Stimulated activated CD4-positive, alpha-beta T cell treated with anti-CD3 and anti-CD28 coated beads, Interleukin-4, amount 100 ng/mL, for 4 hours (primary cell): ENCODE results near the gene PI16.

Experiments used
- DNase-seq, 2 experiments: peaks; one replicate each; pipeline ENCODE4 v3.0.0-alpha.2; 2020

The PI16 gene

GRCh38 chr6:36954262-36954931 lies at the start of gene PI16:
Gene PI16, plus strand, starts transcription at chr6:36954738. Its CDS starts 23 bp downstream, at chr6:36954761.
- DNase-seq, result no peak

- no peak for DNase-seq
Observed at GRCh38 chr6:36904851-36905393, 49.6 kb upstream of the PI16 start.

GRCh38 chr6:36906539-36907325 lies 47.8 kb upstream of the PI16 start:
- DNase-seq, result no peak

- DNase-seq, result no peak
Observed at GRCh38 chr6:36907781-36908180, 46.8 kb upstream of the PI16 start.

- no peak for DNase-seq
Observed at GRCh38 chr6:36908747-36909146, 45.8 kb upstream of the PI16 start.

GRCh38 chr6:36912030-36912454 lies 42.5 kb upstream of the PI16 start:
- peak in 1 of 2 experiments; percentile 4 for DNase-seq

- peak; percentile 22 to 58 for DNase-seq
Observed at GRCh38 chr6:36912586-36912985, 42.0 kb upstream of the PI16 start.

GRCh38 chr6:36913082-36913481 lies 41.5 kb upstream of the PI16 start:
- no peak for DNase-seq

GRCh38 chr6:36914227-36914794 lies 40.2 kb upstream of the PI16 start:
- DNase-seq, result peak in 1 of 2 experiments; percentile 8

- DNase-seq, result no peak
Observed at GRCh38 chr6:36915599-36915998, 38.9 kb upstream of the PI16 start.

GRCh38 chr6:36916126-36916525 lies 38.4 kb upstream of the PI16 start:
- no peak for DNase-seq

- no peak for DNase-seq
Observed at GRCh38 chr6:36917541-36918193, 36.9 kb upstream of the PI16 start.

GRCh38 chr6:36920049-36920448 lies 34.5 kb upstream of the PI16 start:
- no peak for DNase-seq

- no peak for DNase-seq
Observed at GRCh38 chr6:36920546-36920945, 34.0 kb upstream of the PI16 start.

GRCh38 chr6:36924131-36924530 lies 30.4 kb upstream of the PI16 start:
- DNase-seq, result no peak

- DNase-seq, result no peak
Observed at GRCh38 chr6:36924778-36925374, 29.7 kb upstream of the PI16 start.

GRCh38 chr6:36925809-36926208 lies 28.7 kb upstream of the PI16 start:
- no peak for DNase-seq

- DNase-seq, result no peak
Observed at GRCh38 chr6:36926708-36927513, 27.6 kb upstream of the PI16 start.

GRCh38 chr6:36927691-36928546 lies 26.6 kb upstream of the PI16 start:
- DNase-seq, result no peak

- no peak for DNase-seq
Observed at GRCh38 chr6:36928547-36928918, 26.0 kb upstream of the PI16 start.

- no peak for DNase-seq
Observed at GRCh38 chr6:36929152-36929551, 25.4 kb upstream of the PI16 start.
